ENCODE data around the gene ZNF256.

Gene ZNF256

GRCh38 chr19:57954996-57955395, 7.5 kb upstream of the ZNF256 start:
- DNase-seq (ENCODE audit: extremely low spot score), result no peak
- TF ChIP-seq, protein P1, sequence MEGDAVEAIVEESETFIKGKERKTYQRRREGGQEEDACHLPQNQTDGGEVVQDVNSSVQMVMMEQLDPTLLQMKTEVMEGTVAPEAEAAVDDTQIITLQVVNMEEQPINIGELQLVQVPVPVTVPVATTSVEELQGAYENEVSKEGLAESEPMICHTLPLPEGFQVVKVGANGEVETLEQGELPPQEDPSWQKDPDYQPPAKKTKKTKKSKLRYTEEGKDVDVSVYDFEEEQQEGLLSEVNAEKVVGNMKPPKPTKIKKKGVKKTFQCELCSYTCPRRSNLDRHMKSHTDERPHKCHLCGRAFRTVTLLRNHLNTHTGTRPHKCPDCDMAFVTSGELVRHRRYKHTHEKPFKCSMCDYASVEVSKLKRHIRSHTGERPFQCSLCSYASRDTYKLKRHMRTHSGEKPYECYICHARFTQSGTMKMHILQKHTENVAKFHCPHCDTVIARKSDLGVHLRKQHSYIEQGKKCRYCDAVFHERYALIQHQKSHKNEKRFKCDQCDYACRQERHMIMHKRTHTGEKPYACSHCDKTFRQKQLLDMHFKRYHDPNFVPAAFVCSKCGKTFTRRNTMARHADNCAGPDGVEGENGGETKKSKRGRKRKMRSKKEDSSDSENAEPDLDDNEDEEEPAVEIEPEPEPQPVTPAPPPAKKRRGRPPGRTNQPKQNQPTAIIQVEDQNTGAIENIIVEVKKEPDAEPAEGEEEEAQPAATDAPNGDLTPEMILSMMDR (IDR thresholded peaks at IDR 0.05; ENCODE audit: control extremely low read depth, extremely low read depth, low read depth, missing control alignments), result no peak
- POLR2A ChIA-PET, result no interaction called here
- CTCF ChIA-PET, result no interaction called here

GRCh38 chr19:57949702-57950101, 2.2 kb upstream of the ZNF256 start:
- TF ChIP-seq, protein P1 (IDR thresholded peaks at IDR 0.05; ENCODE audit: control extremely low read depth, extremely low read depth, low read depth, missing control alignments), result no peak
- ChIA-PET POLR2A (interaction anchor here (0.6 kb wide), 1 partner anchor 138 kb away, joined by 4 read pairs; no protein-coding TSS in a partner anchor), CTCF (no interaction called here)
- no peak for DNase-seq (ENCODE audit: extremely low spot score)

GRCh38 chr19:57949296-57949695, 1.8 kb upstream of the ZNF256 start:
- POLR2A ChIA-PET, result no interaction called here
- CTCF ChIA-PET, result no interaction called here
- TF ChIP-seq, protein P1 (IDR thresholded peaks at IDR 0.05; ENCODE audit: control extremely low read depth, extremely low read depth, low read depth, missing control alignments), result no peak

DNA sequence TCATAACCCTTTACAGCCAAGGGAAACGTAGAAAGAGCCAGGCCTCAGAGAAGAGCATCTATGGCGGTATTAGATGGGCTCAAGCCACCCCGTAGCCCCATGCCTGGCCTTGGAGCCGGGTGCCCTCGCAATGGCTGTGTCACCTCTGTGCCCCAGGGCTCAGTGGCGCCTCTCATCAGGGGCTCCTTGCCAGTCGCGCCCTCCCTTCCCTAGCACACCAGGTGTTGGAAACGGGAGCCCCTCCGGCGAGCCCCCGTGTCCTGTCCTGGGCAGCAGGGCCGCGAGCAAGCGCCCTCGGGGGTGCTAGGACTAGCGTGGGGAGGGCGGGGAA, 453 bp downstream of the ZNF256 start:
- POLR2A ChIA-PET, result no interaction called here
- TF ChIP-seq, protein P1 (IDR thresholded peaks at IDR 0.05; ENCODE audit: control extremely low read depth, extremely low read depth, low read depth, missing control alignments), result no peak
- no peak for DNase-seq (ENCODE audit: extremely low spot score)
- CTCF ChIA-PET, result no interaction called here

More at GRCh38 chr19:57949296-57949695, 1.8 kb upstream of the ZNF256 start:
- no peak for DNase-seq (ENCODE audit: extremely low spot score)

DNA sequence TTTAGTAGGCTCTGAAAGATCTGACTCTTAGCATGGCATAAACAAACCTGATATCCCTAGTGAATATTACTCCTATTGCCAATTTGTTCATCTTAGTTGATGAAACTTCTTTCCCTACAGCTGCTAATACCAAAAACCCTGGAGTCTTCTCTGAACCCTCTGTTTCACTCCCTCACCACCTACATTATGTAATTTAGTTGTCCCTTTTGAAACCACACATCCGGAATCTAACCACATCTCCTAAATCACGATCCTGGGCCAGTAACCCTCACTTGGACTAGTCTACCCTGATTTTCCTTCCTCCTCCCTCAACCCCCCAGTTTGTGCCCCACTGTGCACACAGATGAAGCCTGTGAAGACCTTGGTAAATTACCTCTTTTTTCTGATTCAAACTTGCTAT, 1.2 kb downstream of the ZNF256 start:
- ChIA-PET POLR2A (no interaction called here), CTCF (interaction anchor here (1.3 kb wide), 1 partner anchor 20 kb away, joined by 3 read pairs; no protein-coding TSS in a partner anchor)
- DNase-seq (ENCODE audit: extremely low spot score), result no peak
- TF ChIP-seq, protein P1 (IDR thresholded peaks at IDR 0.05; ENCODE audit: control extremely low read depth, extremely low read depth, low read depth, missing control alignments), result no peak

- TF ChIP-seq, protein P1 (IDR thresholded peaks at IDR 0.05; ENCODE audit: control extremely low read depth, extremely low read depth, low read depth, missing control alignments), result no peak
- DNase-seq (ENCODE audit: extremely low spot score), result no peak
- ChIA-PET CTCF (no interaction called here), POLR2A (no interaction called here)
These were observed 5.9 kb downstream of the ZNF256 start for GRCh38 chr19:57941593-57941992.

DNA sequence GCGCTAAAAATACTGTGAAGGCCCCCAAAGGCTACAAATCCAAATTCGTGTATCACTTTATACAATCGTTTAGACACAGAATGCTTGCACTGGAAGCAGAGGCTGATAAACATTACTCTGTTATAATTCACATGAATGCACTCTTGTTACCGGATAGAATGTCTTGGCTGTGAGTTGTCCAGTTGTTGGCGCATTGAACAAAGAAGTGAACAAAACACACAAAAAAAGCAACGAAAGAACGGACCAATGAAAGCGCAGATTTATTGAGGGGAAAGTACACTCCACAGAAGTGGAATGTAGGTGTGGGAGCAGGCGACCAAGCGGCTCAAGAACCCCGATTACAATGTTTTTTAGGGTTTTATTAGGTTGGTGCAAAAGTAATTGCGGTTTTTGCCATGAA, 11.8 kb downstream of the ZNF256 start:
- POLR2A ChIA-PET, result interaction anchor here (0.6 kb wide), 1 partner anchor 212 kb away, joined by 7 read pairs; no protein-coding TSS in a partner anchor
- no peak for DNase-seq (ENCODE audit: extremely low spot score)
- TF ChIP-seq, protein P1 (IDR thresholded peaks at IDR 0.05; ENCODE audit: control extremely low read depth, extremely low read depth, low read depth, missing control alignments), result no peak
- CTCF ChIA-PET, result no interaction called here
